PFSK-1 (cell line): Measurements from ENCODE around the gene NEDD4L.

ENCODE experiments used
- FOXP2 ChIP-seq: optimal IDR thresholded peaks from 2 replicates; pipeline ENCODE3; 2011; ENCODE audit warnings: borderline replicate concordance, control low read depth, inconsistent platforms; ENCODE audit not compliant: insufficient read depth; ENCODE audit errors: extremely low read length, extremely low read depth
- POLR2AphosphoS5 ChIP-seq: IDR thresholded peaks from 2 replicates; pipeline ENCODE4 v1.6.1; 2012; ENCODE audit warnings: low read depth, mild to moderate bottlenecking, control low read depth, low read length, moderate library complexity
- REST ChIP-seq, 2 experiments: IDR thresholded peaks; 2 replicates each; pipeline versions ENCODE4 v1.6.1 to v1.8.0; 2011 to 2012; ENCODE audit warnings: low read depth in 2 of 2, low read length in 2 of 2, control low read depth in 1 of 2, inconsistent platforms in 1 of 2, mild to moderate bottlenecking in 1 of 2, moderate library complexity in 1 of 2; ENCODE audit not compliant: insufficient read depth in 1 of 2
- SIN3A ChIP-seq: IDR thresholded peaks from 2 replicates; pipeline ENCODE4 v1.6.1; 2012; ENCODE audit warnings: mild to moderate bottlenecking, low read length, moderate library complexity, borderline replicate concordance; ENCODE audit not compliant: insufficient read depth
- TAF1 ChIP-seq: IDR thresholded peaks from 2 replicates; pipeline ENCODE4 v1.6.1; 2012; ENCODE audit warnings: low read length, control low read depth, borderline replicate concordance; ENCODE audit not compliant: insufficient read depth

NEDD4L gene

GRCh38 chr18:58300867-58301266 lies 256.8 kb downstream of the NEDD4L start:
- TF ChIP-seq TAF1 (no peak), SIN3A (no peak), POLR2AphosphoS5 (no peak), FOXP2 (no peak), REST (IDR thresholded peaks at IDR 0.05; ENCODE audit: insufficient read depth in 1 of 2, low read depth in 2 of 2, low read length in 2 of 2) (no peak)

GRCh38 chr18:58302811-58303210 lies 258.8 kb downstream of the NEDD4L start:
- TF ChIP-seq POLR2AphosphoS5 = no peak
- TF ChIP-seq TAF1 = no peak
- no peak for TF ChIP-seq SIN3A
- no peak for TF ChIP-seq REST (IDR thresholded peaks at IDR 0.05; ENCODE audit: insufficient read depth in 1 of 2, low read depth in 2 of 2, low read length in 2 of 2)
- TF ChIP-seq FOXP2 = no peak

- TF ChIP-seq FOXP2 (no peak), TAF1 (no peak), SIN3A (no peak), POLR2AphosphoS5 (no peak), REST (IDR thresholded peaks at IDR 0.05; ENCODE audit: insufficient read depth in 1 of 2, low read depth in 2 of 2, low read length in 2 of 2) (no peak)
Observed at GRCh38 chr18:58303363-58303762, 259.3 kb downstream of the NEDD4L start.

GRCh38 chr18:58305792-58306191 lies 261.8 kb downstream of the NEDD4L start:
- TF ChIP-seq POLR2AphosphoS5 (no peak), TAF1 (no peak)

- TF ChIP-seq SIN3A (no peak), REST (IDR thresholded peaks at IDR 0.05; ENCODE audit: insufficient read depth in 1 of 2, low read depth in 2 of 2, low read length in 2 of 2) (no peak), FOXP2 (no peak), POLR2AphosphoS5 (no peak), TAF1 (no peak)
Observed at GRCh38 chr18:58307441-58307840, 263.4 kb downstream of the NEDD4L start.
